HG03045 (cell line): ENCODE measurements around the gene SART3.
"Not testable (repeated sequence)": the region's sequence is repeated elsewhere in the genome, so short reads cannot be mapped to it uniquely, and the experiment has no call there.

ENCODE experiments used
- ATAC-seq: cut with Tn5 transposase; IDR thresholded peaks from one replicate; pipeline ENCODE4 v1.9.1; 2021; ENCODE audit warnings: mild to moderate bottlenecking, moderate library complexity; ENCODE audit not compliant: unreplicated experiment

The SART3 gene

DNA sequence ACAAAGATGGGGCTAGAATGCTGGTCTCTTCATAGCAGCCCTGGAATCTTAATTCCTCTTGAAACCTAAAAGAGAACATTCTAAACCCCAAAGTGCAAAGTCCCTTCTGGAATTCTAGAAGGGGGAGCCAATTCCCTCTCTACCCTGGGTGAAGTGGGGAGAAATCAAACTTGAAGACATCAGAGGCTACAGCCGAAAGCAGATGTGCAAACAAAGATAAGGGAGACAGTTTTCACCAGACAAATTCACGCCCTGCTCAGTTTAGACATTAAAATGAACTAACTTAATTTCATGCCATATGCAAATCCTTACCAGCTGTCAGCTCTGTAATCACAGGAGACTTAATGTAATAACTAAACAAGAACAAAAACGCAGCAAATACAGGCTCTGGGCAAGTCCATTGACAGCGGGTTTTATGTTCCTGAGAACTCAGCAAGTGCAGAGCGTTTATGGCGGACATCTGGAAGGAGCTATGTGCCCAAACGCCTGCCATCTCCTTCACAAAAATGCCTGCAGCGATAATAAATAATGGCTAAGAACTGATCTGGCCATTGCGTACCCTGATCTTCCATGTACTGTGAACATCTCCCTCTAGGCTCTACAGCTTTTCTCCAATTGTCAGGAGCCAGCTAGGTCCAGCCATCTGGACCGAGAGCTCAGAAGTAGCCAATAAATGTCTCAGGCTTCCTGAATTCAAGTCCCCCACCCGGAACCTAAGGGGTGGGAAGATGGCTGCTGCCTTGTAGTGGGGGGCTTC is 65.0 kb downstream of the SART3 start:
- ATAC-seq, result no peak

DNA sequence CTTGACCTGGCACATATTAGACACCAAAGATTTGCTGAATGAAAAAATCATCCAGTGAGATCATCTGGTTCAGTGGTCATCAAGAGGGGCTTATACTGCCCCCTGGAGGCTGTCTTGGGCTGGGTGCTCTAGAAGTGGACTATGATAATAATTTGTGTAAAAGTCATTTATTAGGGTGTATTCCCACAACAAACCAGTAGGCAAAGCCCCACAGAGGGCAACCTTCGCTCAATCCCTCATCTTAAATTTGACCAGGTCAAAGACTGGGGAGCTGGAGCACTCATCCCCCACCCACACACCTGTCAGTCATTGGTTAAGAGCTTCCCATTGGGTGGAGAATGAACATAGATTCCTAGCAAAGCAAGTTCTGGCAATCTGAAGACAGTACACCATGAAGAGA is 65.9 kb downstream of the SART3 start:
- ATAC-seq, result no peak

DNA sequence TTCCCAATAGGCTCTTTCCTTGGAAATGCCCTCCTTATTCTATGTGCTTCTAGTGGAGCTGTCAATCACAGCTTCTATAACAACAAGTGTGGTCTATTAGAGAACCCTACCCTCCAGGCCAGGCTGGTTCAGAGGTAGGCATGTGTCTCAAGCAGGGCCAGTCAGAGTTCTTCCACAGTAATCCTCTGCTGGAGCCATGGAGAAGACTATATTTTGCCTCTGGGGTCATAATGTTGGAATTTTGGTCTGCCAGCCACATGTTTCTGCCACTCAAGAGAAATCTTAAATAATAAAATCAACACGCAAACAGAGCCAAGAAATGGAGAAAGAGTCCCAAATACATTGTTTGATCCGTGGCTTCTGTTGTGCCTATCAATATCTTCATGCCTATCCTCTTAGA is 69.7 kb downstream of the SART3 start:
- no peak for ATAC-seq

DNA sequence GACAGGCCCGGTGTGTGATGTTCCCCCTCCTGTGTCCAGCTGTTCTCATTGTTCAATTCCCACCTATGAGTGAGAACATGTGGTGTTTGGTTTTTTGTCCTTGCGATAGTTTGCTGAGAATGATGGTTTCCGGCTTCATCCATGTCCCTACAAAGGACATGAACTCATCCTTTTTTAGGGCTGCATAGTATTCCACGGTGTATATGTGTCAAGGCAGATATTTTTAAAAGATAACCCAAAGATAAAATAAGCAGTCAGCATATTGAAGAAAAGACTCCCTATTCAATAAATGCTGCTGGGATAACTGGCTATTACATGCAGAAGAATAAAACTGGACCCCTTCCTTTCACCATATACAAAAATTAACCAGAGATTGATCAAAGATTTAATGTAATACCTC is 73.9 kb downstream of the SART3 start:
- ATAC-seq, result not testable (repeated sequence)

DNA sequence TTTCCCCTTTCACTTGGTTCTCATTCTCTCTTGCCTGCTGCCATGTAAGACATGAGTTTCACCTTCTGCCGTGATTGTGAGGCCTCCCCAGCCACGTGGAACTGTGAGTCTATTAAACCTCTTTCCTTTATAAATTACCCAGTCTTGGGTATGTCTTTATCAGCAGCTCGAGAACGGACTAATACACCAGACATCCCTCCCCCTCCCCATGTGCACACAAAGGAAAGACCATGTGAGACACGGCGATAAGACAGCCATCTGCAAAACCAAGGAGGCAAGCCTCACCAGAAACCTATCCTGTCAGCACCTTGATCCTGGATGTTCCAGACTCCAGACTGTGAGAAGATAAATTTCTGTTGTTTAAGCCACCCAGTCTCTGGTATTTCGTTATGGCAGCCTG is 75.6 kb downstream of the SART3 start:
- ATAC-seq, result not testable (repeated sequence)

DNA sequence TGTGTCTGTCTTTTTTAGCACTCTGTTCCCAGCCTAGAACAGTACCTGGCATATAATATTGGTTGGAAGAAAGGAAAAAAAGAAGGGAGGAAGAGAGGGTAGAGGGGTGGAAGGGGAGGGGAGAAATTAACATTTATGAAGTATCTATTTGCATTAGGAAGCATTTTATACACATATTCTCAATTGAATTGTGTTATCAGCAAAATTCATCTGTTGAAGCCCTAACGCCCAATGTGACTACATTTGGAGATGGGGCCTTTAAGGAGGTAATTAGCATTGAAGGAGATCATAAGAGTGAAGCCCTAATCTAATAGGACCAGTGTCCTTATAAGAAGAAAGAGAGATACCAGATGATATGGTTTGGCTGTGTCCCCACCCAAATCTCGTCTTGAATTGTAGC is 76.1 kb downstream of the SART3 start:
- ATAC-seq, result no peak

DNA sequence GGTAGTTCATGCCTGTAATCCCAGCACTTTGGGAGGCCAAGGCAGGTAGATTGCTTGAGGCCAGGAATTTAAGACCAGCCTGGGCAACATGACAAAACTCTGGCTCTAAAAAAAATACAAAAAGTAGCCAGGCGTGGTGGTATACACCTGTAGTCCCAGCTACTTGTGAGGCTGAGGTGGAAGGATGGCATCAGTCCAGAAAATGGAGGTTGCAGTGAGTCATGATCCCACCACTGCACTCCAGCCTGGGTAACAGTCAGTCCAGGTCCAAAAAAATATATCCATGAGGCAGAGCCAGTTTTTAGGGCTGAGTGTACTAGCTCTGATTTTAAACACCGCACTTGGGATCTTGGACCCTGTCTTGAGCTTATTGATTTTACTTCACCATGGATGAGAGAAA is 76.5 kb downstream of the SART3 start:
- ATAC-seq, result no peak

DNA sequence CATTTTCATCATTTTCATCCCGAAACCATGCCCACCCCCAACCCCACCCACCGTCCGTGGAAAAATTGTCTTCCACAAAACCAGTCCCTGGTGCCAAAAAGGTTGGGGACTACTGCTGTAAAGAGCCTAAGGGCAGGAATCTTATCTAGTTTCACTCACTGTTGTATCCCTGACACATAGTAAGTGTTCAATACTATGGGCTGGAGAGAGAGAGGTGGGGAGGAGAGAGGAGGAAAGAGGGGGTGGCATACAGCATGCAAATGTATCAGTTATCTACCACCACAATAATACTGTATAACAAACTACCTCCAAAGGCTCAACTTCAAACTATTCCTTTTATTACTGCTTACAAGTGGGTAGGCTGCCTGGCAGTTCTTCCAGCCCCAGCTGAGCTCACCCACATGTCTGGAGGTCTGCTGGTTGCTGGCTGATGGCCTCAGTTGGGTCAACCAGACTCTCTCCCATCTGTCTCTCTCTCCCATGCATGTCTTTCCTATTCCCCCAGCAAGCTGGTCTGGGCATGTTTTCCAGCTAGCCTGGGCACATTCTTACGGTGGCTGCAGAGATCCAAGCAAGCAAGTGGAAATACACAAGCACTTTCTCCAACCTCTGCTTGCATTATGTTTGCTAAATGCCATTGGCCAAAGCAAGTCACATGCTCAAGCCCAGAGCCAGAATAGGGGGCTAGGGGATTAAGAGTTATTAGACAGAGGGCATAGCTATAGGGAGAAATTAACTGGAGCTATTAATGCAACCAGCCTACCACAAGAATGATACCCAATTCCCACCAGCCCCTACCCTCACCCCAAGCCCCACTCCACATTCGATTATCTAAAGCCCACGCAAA is 77.5 kb downstream of the SART3 start:
- ATAC-seq, result no peak

DNA sequence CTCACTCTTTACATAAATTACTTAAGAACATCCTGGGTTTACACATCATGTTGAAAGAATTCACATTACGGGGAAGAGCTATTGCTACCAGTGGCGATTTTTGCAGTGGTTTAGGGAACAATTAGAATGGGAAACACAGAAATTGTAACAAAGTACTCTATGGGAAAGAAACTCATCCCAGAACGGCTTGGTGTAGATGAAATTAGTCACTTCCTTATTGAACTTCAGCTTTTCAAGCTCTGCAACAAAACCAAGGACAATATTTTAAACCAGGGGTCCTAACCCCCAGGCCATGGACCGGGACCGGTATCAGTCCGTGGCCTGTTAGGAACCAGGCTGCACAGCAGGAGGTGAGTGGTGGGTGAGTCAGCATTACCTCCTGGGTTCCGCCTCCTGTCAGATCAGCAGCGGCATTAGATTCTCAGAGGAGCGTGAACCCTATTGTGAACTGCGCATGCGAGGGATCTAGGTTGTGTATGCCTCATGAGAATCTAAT is 78.2 kb downstream of the SART3 start:
- no peak for ATAC-seq

DNA sequence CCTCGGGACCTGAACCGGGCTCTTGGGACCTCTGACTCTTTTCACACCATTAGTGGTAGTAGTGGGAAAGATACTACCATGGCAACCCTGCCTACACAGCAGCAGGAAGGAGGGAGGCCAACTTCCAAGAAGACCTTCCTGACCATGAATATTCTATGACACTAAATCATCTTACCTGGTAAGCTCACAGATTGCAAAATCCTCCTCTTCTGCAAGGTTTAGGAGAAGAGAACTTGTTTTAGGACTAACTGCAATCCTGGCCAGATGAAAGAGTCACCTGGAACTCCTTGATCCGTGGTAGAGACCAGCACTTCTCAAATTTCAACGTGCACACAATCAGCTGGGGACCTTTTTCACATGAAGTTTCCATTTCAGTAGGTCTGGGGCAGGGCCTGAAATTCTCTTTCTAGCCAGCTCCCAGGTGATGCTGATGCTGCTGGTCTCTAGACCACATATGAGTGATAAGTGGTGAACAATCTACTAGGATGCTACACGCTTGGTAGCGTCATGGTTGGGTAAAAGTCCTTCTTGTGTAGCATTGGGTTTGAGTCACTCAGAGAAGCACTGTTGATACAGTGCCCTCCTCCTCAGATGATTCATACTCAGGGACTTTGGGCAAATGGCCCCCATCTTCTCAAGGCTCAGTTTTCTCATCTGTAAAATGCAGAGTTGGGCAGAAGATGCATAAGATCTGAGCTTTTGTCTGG is 81.5 kb downstream of the SART3 start:
- ATAC-seq, result no peak

DNA sequence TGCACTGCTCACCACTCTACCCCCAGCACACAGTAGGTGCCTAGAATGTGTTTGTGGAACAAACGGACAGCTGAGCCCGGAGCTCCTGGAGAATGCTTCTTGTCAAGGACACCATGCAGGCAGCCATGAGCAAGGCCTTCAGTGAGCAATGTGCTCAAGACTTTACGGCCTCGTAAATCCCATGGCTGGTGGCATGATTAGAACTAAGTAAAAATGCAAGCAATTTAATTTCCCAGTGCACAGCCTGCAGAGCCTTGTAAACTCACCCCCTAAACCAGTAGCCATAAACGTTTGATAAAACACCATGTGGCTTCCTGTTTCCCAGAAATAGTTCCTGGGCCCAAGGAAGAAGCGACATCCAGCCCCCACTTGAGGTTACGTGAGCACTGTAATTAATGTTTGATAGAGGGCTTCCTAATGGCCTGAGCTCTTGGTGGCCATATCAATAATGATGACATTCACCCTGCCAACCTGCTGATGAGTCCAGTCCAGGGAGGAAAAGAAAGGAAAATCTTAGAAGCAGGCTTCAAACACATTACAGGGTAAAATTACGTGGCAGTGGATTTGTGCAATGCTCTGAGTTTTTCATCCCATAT is 82.3 kb downstream of the SART3 start:
- no peak for ATAC-seq

DNA sequence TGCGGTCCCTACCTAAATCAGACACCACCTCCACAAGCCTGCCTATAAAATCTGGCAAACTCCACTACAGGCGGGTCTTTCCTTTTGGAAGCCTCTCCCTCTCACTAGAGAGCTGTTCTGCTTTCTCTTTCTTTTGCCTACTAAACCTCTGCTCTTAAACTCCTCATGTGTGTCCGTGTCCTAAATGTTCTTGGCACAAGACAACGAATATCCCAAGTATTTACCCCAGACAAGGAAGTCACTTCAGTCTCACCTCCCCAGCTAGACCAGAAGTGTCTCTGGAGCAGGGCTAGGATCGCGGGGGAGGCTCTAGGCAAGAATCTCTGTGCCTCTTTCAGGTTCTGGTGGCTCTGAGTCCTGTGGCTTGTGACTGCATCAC is 83.1 kb downstream of the SART3 start:
- ATAC-seq, result no peak

DNA sequence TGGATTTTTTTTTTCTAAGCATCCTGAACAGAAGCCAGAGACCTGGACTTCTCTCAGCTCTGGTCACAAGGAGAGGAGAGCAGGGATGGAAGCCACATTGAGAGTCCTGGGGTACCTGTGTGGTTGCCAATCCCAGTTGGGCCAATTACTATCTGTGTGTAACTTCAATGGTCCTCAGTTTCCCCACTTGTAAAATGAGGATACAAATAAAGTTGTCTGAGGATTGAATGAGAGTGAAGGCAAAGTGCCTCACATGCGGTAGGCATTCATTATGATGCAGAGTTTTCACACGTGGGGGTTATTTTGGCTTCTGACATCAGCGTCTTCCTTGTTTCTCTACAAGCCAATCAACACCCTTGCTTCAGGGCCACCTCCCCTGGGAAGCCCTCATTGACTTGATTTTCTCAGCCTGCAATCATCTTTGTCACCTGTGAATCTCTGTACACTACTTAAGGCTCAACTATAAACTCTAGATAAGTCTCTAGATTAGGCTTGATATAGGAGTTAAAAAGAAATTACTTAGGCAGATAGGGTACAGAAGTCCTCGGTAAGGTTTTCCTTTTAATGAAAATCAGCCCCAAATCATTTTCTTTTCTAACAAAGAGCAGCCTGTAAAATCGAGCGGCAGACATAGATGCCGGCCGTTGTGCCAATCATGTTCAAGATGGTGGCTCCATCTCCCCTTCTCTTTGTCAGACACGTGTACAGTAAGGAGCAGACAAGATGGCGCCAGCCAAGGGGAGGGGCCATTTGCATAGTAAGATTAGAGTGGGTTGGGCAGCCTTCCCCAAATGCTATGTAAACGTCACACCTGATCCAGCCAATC is 83.7 kb downstream of the SART3 start:
- ATAC-seq, result no peak

DNA sequence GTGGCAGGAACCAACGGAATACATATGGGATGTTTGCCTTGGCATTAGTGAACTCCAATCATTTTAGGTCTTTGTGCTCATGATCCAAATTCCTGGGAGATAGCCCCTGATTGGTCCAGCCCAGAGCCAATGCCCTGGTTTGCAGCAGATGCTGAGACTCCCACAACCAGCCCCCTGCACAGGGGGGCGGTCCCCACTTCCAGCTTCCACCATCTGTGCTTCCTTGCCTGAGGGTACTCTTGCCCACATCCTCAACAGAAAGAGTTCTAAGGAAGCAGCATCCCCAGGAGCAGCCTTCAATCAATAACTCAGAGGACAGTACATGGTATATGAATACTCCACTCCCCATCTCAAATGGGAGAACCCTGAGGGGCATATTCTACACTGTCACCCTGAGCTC is 85.6 kb downstream of the SART3 start:
- ATAC-seq, result no peak

DNA sequence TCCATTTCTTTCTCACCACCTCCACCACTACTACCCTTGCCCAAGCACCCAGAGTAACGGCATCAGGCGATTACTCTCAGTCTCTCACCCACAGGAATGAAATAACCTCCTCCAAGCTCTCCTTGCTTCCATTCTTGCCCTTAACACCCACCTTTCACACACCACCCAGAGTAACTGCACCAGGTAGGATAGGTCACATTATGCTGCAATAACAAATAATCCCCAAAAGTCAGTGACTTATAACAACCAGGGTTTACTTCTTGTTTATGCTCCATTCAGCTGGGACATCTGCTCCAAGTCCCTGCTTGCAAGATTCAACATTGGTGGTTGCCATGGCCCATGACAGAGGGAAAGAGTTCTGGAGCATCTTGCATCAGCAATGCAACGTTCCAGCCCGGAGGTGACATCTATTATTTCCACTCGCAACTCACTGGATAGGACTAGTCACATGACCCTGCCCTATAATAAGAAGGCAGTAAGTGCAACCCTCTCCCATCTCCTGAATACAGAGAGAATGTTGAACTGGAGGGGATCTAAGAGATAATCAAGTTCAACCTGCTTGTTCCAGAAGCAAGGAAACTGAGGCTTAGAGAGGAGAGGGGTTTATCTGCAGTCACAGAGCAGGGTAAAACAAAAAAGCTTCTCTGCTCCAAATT is 87.4 kb downstream of the SART3 start:
- ATAC-seq, result no peak
